Measurements from ENCODE around the gene MS4A8. TPM values are rescaled to one million over a fixed set of nuclear protein-coding genes. Genes with fewer than 3 reads are reported as not detected.
"Not testable (repeated sequence)": the region's sequence is repeated elsewhere in the genome, so short reads cannot be mapped to it uniquely, and the experiment has no call there.

The MS4A8 gene
- not detected in 2 replicates for total RNA-seq

GRCh38 chr11:60699284-60699691 lies at the start of gene MS4A8:
TSS of gene MS4A8 (plus strand) at chr11:60699612. CDS start at chr11:60700861, 1,249 bp downstream.
- no peak for DNase-seq (ENCODE audit: low read depth in 2 of 2)

GRCh38 chr11:60657888-60658287 lies 41.5 kb upstream of the MS4A8 start:
- DNase-seq (ENCODE audit: low read depth in 2 of 2) = no peak

- no peak for DNase-seq (ENCODE audit: low read depth in 2 of 2)
Observed at GRCh38 chr11:60658409-60658808, 41.0 kb upstream of the MS4A8 start.

- no peak for DNase-seq (ENCODE audit: low read depth in 2 of 2)
Observed at GRCh38 chr11:60672255-60672654, 27.2 kb upstream of the MS4A8 start.

- DNase-seq (ENCODE audit: low read depth in 2 of 2) = not testable (repeated sequence)
Observed at GRCh38 chr11:60678231-60678630, 21.2 kb upstream of the MS4A8 start.

GRCh38 chr11:60679879-60680278 lies 19.5 kb upstream of the MS4A8 start:
- no peak for DNase-seq (ENCODE audit: low read depth in 2 of 2)

GRCh38 chr11:60680455-60681119 lies 18.8 kb upstream of the MS4A8 start:
- DNase-seq (ENCODE audit: low read depth in 2 of 2) = no peak

GRCh38 chr11:60684541-60684848 lies 14.9 kb upstream of the MS4A8 start:
- DNase-seq (ENCODE audit: low read depth in 2 of 2) = not testable (repeated sequence)

- DNase-seq (ENCODE audit: low read depth in 2 of 2) = no peak
Observed at GRCh38 chr11:60691661-60692060, 7.8 kb upstream of the MS4A8 start.

- DNase-seq (ENCODE audit: low read depth in 2 of 2) = no peak
Observed at GRCh38 chr11:60699936-60700335, 524 bp downstream of the MS4A8 start.

GRCh38 chr11:60700689-60701468 lies 1.5 kb downstream of the MS4A8 start:
- DNase-seq (ENCODE audit: low read depth in 2 of 2) = peak; percentile 6 to 30

- no peak for DNase-seq (ENCODE audit: low read depth in 2 of 2)
Observed at GRCh38 chr11:60701469-60701818, 2.0 kb downstream of the MS4A8 start.

GRCh38 chr11:60703374-60703773 lies 4.0 kb downstream of the MS4A8 start:
- DNase-seq (ENCODE audit: low read depth in 2 of 2) = no peak

GRCh38 chr11:60705895-60706294 lies 6.5 kb downstream of the MS4A8 start:
- no peak for DNase-seq (ENCODE audit: low read depth in 2 of 2)

- DNase-seq (ENCODE audit: low read depth in 2 of 2) = no peak
Observed at GRCh38 chr11:60706931-60707330, 7.5 kb downstream of the MS4A8 start.

- DNase-seq (ENCODE audit: low read depth in 2 of 2) = no peak
Observed at GRCh38 chr11:60710482-60710881, 11.1 kb downstream of the MS4A8 start.

- no peak for DNase-seq (ENCODE audit: low read depth in 2 of 2)
Observed at GRCh38 chr11:60711276-60711675, 11.9 kb downstream of the MS4A8 start.

GRCh38 chr11:60713423-60713822 lies 14.0 kb downstream of the MS4A8 start:
- DNase-seq (ENCODE audit: low read depth in 2 of 2) = not testable (repeated sequence)

- no peak for DNase-seq (ENCODE audit: low read depth in 2 of 2)
Observed at GRCh38 chr11:60717956-60718355, 18.5 kb downstream of the MS4A8 start.

GRCh38 chr11:60718524-60719316 lies 19.3 kb downstream of the MS4A8 start:
- DNase-seq (ENCODE audit: low read depth in 2 of 2) = no peak

- DNase-seq (ENCODE audit: low read depth in 2 of 2) = no peak
Observed at GRCh38 chr11:60719391-60719790, 20.0 kb downstream of the MS4A8 start.

- no peak for DNase-seq (ENCODE audit: low read depth in 2 of 2)
Observed at GRCh38 chr11:60720460-60720859, 21.0 kb downstream of the MS4A8 start.

Measured in dermis microvascular lymphatic vessel endothelial cell (primary cell).